Sigmoid colon (tissue), 7 donors: ENCODE results near the gene REN. TPM values are rescaled to one million over a fixed set of nuclear protein-coding genes. Genes with fewer than 3 reads are reported as not detected.

ENCODE experiments used
- DNase-seq: peaks from one replicate; pipeline ENCODE4 v3.0.0-alpha.2; 2019
- H3K27ac ChIP-seq, 4 donors: fragments of 200-600 bp; sonication (generic); one replicate each; pipeline ENCODE4 v1.5.1; 2016 to 2019; ENCODE audit warnings: mild to moderate bottlenecking in 1 of 4
- H3K27me3 ChIP-seq, 3 donors: fragments of 200-600 bp; sonication (generic); one replicate each; pipeline ENCODE4 v1.5.1; 2019; ENCODE audit warnings: mild to moderate bottlenecking in 1 of 3
- H3K36me3 ChIP-seq, 4 donors: fragments of 200-600 bp; sonication (generic); one replicate each; pipeline ENCODE4 v1.5.1; 2016 to 2019
- H3K4me1 ChIP-seq, 4 donors: fragments of 200-600 bp; sonication (generic); one replicate each; pipeline ENCODE4 v1.5.1; 2017 to 2019
- H3K4me3 ChIP-seq, 4 donors: fragments of 200-600 bp; sonication (generic); one replicate each; pipeline ENCODE4 v1.5.1; 2017 to 2019; ENCODE audit warnings: mild to moderate bottlenecking in 2 of 4, moderate library complexity in 1 of 4
- H3K9me3 ChIP-seq, 4 donors: fragments of 200-600 bp in 3 of 4; sonication (generic) in 3 of 4; one replicate each; pipeline versions ENCODE4 v1.5.1 to v1.6.1; 2013 to 2019
- CTCF ChIP-seq, 4 experiments: fragments of 450-650 bp in 3 of 4; fragments of 200-600 bp in 1 of 4; IDR thresholded peaks; one replicate each; pipeline ENCODE4 v1.5.1; 2016 to 2019; ENCODE audit warnings: antibody characterized with exemption in 4 of 4, mild to moderate bottlenecking in 3 of 4, moderate library complexity in 2 of 4
- EP300 ChIP-seq, 4 donors: sonication (generic); formaldehyde crosslinking; IDR thresholded peaks; one replicate each; pipeline ENCODE4 v1.6.1; 2017; ENCODE audit warnings: antibody characterized with exemption in 4 of 4
- POLR2A ChIP-seq, 2 donors: fragments of 450-650 bp; IDR thresholded peaks; one replicate each; pipeline ENCODE4 v1.6.1; 2016; ENCODE audit warnings: antibody characterized with exemption in 2 of 2, mild to moderate bottlenecking in 2 of 2, moderate library complexity in 2 of 2
- POLR2AphosphoS5 ChIP-seq, 4 donors: sonication (generic); formaldehyde crosslinking; IDR thresholded peaks; one replicate each; pipeline ENCODE4 v1.6.1; 2017; ENCODE audit warnings: antibody characterized with exemption in 4 of 4
- WGBS, 2 donors: extraction: QIAGEN DNeasy Blood & Tissue Kit; methylation state at CpG; one replicate each; pipeline ENCODE4 v1.1.7; 2013; 5-methylcytosine and 5-hydroxymethylcytosine counted together
- intact Hi-C: fragments of 100-400 bp; cut with DNase I; formaldehyde crosslinking; loops from one replicate; pipeline ENCODE4 v1.15.1; 2023
- polyA plus RNA-seq, 3 donors: library from polyadenylated mRNA; stranded (reverse); fragments of 200-250 nt; gene quantifications; one replicate each; pipeline ENCODE4 v1.2.3, GENCODE V29; 2013
- total RNA-seq, 4 donors: library from RNA; depleted of rRNA; stranded (reverse); fragments of >200 nt; gene quantifications; one replicate each; pipeline ENCODE4 v1.1.0, GENCODE V29; 2016
- donor health status: healthy with polysubstance abuse.
- donor health status: Bipolar disorder and iron deficiency.
- donor health status: healthy.

REN gene
- total and polyA plus RNA-seq, 7 donors = 0.32 to 1.8 (median 0.92) TPM; not detected in 4

- Histone ChIP-seq H3K4me3 (no peak overlapping the region), H3K9me3 (no peaks in the 10 kb centered on the region), H3K27me3 (peaks cover 0 to 14% (median 0%) of the 10 kb centered on the region in 3 donors), H3K27ac (no peak overlapping the region), H3K4me1 (no peaks in the 10 kb centered on the region), H3K36me3 (no peaks in the 10 kb centered on the region)
- 64 to 78% methylated on average over 6 of the region's 6 CpGs for WGBS, 2 donors
- DNase-seq = no peak
- TF ChIP-seq POLR2A (IDR thresholded peaks at IDR 0.05) (no peak), POLR2AphosphoS5 (IDR thresholded peaks at IDR 0.05) (no peak), EP300 (IDR thresholded peaks at IDR 0.05) (no peak), CTCF (IDR thresholded peaks at IDR 0.05) (no peak)
- intact Hi-C loops = no loop called here
Measured at GRCh38 chr1:204157962-204158361, 8.2 kb downstream of the REN start.

- Histone ChIP-seq H3K9me3 (no peaks in the 10 kb centered on the region), H3K27me3 (peaks cover 0 to 4% (median 0%) of the 10 kb centered on the region in 3 donors), H3K4me3 (no peak overlapping the region), H3K4me1 (peaks cover 0 to 17% (median 15%) of the 10 kb centered on the region in 4 donors), H3K27ac (no peak overlapping the region), H3K36me3 (no peaks in the 10 kb centered on the region)
- TF ChIP-seq CTCF (IDR thresholded peaks at IDR 0.05) = no peak
- no peak for TF ChIP-seq POLR2AphosphoS5 (IDR thresholded peaks at IDR 0.05)
- TF ChIP-seq EP300 (IDR thresholded peaks at IDR 0.05) = no peak
- no peak for TF ChIP-seq POLR2A (IDR thresholded peaks at IDR 0.05)
- WGBS, 2 donors = 89 to 90% methylated on average over 10 of the region's 10 CpGs
- intact Hi-C loops = no loop called here
- no peak for DNase-seq
Measured at GRCh38 chr1:204155881-204156280, 10.3 kb downstream of the REN start.

- Histone ChIP-seq H3K27ac (no peak overlapping the region), H3K9me3 (no peaks in the 10 kb centered on the region), H3K36me3 (no peaks in the 10 kb centered on the region), H3K4me1 (peaks cover 0 to 24% (median 20%) of the 10 kb centered on the region in 4 donors), H3K27me3 (peaks cover 0 to 4% (median 0%) of the 10 kb centered on the region in 3 donors), H3K4me3 (no peak overlapping the region)
- intact Hi-C loops = no loop called here
- no peak for DNase-seq
- 85 to 92% methylated on average over 15 of the region's 15 CpGs for WGBS, 2 donors
- TF ChIP-seq POLR2A (IDR thresholded peaks at IDR 0.05) = no peak
- TF ChIP-seq CTCF (IDR thresholded peaks at IDR 0.05) = no peak
- no peak for TF ChIP-seq POLR2AphosphoS5 (IDR thresholded peaks at IDR 0.05)
- TF ChIP-seq EP300 (IDR thresholded peaks at IDR 0.05) = no peak
Measured at GRCh38 chr1:204154568-204155255, 11.4 kb downstream of the REN start.

GRCh38 chr1:204153667-204154066 lies 12.5 kb downstream of the REN start:
- Histone ChIP-seq H3K27ac (no peak overlapping the region), H3K4me3 (no peak overlapping the region), H3K9me3 (no peaks in the 10 kb centered on the region), H3K4me1 (peaks cover 0 to 24% (median 20%) of the 10 kb centered on the region in 4 donors), H3K27me3 (peaks cover 0 to 4% (median 0%) of the 10 kb centered on the region in 3 donors), H3K36me3 (no peaks in the 10 kb centered on the region)
- 90 to 94% methylated on average over 5 of the region's 5 CpGs for WGBS, 2 donors
- no peak for DNase-seq
- intact Hi-C loops = no loop called here
- TF ChIP-seq POLR2A (IDR thresholded peaks at IDR 0.05) (no peak), CTCF (IDR thresholded peaks at IDR 0.05) (no peak), POLR2AphosphoS5 (IDR thresholded peaks at IDR 0.05) (no peak), EP300 (IDR thresholded peaks at IDR 0.05) (no peak)
